Left cardiac atrium (tissue), 4 donors: ENCODE data around the gene GNG2. TPM values are rescaled to one million over a fixed set of nuclear protein-coding genes. Genes with fewer than 3 reads are reported as not detected.

Source experiments
- ATAC-seq, 2 donors: fragments of 200-7000 bp; cut with Tn5 transposase; one replicate each; pipeline ENCODE4 v1.9.1; 2020; ENCODE audit warnings: mild to moderate bottlenecking in 2 of 2, moderate library complexity in 2 of 2
- DNase-seq: peaks from one replicate; pipeline ENCODE4 v3.0.0-alpha.2; 2020
- intact Hi-C, 2 donors: fragments of 100-400 bp; cut with DNase I; formaldehyde crosslinking; loops; one replicate each; pipeline versions ENCODE4 v1.14.1 to v1.15.1; 2022 to 2023
- total RNA-seq, 2 donors: library from RNA; stranded (reverse); fragmentation: NEBNext Ultra II Directional; extraction: Animal tissue kit (Norgen Biotek cat#: 25700); gene quantifications; one replicate each; pipeline ENCODE4 v1.2.1, GENCODE V29; 2021
- donor health status: DM: no; HTN: yes; CAD: no.
- donor health status: DM: no; HTN: yes; CAD: no; lungs with severe emphysema.
- donor health status: DM: yes; HTN: yes; CAD: no.
- donor health status: Dilated cardiomyopathy.

Gene GNG2
- total RNA-seq, 2 donors from 2014 or later, result 15.0 to 25.6 TPM

DNA sequence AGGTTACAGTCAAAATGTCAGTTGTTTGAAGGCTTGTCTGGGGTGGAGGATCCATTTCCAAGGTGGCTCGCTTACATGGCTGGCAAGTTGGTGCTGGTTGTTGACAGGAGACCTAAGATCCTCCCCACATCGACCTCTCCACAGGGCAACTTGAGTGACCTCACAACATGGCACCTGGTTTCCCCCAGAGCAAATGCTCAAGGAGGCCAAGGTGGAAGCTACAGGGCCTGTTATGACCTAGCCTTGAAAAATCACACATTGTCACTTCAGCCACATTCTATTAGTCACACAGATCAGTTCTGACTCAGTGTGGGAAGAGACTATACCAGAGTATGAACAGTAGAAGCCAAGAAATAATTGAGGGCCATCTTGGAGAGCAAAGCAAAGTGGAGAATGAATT, 11.3 kb upstream of the GNG2 start:
- no peak for ATAC-seq
- intact Hi-C loops, result no loop called here

GRCh38 chr14:51850651-51851050, 9.8 kb upstream of the GNG2 start:
- intact Hi-C loops, result no loop called here
- DNase-seq (no peak), ATAC-seq (no peak)

More for the DNA sequence above, 11.3 kb upstream of the GNG2 start:
- DNase-seq, result no peak

GRCh38 chr14:51852541-51852940, 7.9 kb upstream of the GNG2 start:
- intact Hi-C loops, result no loop called here
- no peak for ATAC-seq
- no peak for DNase-seq

GRCh38 chr14:51855234-51855633, 5.2 kb upstream of the GNG2 start:
- ATAC-seq (peak; percentile 40 to 53), DNase-seq (no peak)
- intact Hi-C loops, result no loop called here

DNA sequence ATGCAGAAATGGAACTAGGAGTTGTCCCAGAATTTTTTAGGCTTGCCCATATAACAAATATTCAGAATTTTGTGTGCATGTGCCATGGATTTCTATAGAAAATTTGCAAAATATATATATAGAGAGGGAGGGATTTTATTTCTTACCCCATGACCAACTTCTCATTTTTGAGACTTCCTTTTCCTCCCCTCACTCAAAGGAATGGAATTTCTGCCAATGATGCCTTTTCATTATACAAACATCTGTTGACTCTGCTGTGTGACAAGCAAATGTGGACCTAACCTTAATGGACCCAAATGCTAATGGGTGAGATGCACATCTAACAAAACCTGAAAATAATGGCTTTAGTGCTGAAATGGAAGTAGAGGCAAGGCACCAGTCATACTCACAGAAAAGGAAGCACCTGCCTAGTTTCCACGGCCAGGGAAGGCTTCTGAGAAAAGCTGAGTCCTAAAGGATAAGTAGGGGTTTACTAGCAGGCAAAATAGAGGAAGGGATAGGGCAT, 3.6 kb upstream of the GNG2 start:
- intact Hi-C loops, result no loop called here

GRCh38 chr14:51859131-51859530, 1.3 kb upstream of the GNG2 start:
- DNase-seq (no peak), ATAC-seq (no peak)
- intact Hi-C loops, result no loop called here

More for the DNA sequence above, 3.6 kb upstream of the GNG2 start:
- ATAC-seq (no peak), DNase-seq (no peak)

DNA sequence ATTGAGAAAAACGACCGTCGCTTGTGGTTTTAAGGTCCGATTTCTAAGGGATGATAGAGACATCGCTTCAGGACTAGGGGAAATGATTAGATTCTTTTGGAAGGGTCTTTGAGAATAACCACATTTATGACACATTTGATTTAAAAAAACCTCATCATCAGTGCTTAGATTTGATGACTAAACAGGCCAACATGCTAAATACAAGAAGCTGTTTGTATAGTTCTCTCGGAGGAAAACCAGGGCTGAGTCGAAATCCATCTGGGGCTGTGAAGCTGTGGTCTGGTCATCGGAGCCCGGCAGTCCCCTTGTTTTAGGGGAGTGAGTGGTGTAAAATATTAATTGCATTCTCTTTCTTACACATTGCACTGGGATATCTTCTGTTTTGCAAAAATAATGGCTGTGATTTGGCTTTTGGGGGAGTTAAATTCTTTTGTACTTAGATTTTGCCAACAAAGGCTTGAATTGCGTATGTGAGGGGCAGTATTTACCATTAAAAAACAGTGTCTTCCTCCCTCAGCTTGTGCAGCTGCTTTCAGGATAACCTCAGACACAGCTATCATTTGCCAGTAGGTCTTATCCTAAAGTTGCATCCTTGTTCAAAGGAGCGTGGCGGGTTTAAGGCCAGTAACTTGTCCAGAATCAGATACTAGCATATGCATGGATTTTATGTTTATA, 550 bp downstream of the GNG2 start:
- intact Hi-C loops, result loop anchor here in 1 of 2 donors (10.0 kb wide), 1 partner anchor 114 kb away; no protein-coding TSS in a partner anchor
- ATAC-seq, result peak in 1 of 2 donors; percentile 61
- DNase-seq, result no peak

DNA sequence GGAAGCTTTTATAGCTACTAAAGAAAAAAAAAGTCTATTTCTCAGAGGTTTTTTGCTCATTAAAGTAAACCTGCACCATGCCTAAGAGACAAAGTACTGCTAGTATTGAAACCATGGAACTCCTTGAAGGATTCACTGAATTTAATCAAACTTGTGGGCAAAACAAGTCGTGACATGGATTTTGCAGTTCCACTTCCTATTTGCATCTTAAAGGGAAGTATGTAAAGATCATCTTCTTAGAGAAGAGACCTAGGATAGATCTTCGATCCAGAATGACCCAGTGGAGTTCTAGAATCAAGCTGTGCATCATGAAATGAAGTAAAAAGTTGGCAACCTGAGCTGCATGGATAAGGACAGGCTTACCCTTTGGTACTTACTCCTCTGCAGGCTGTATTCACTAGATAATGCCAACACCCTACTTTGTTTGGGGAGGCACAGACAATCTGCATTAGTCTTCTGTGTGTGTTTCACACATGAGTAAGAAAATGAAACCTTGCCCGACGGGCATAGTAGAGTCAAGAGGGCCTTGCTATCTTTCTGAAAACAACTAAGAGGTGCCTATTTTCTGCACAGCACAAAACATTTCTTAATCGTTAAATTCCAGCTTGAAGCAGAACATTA, 1.9 kb downstream of the GNG2 start:
- no peak for DNase-seq
- intact Hi-C loops, result loop anchor here in 1 of 2 donors (10.0 kb wide), 1 partner anchor 113 kb away; no protein-coding TSS in a partner anchor
- ATAC-seq, result no peak

GRCh38 chr14:51862860-51863259, 2.4 kb downstream of the GNG2 start:
- intact Hi-C loops, result loop anchor here in 1 of 2 donors (10.0 kb wide), 1 partner anchor 112 kb away; no protein-coding TSS in a partner anchor
- no peak for DNase-seq
- no peak for ATAC-seq

DNA sequence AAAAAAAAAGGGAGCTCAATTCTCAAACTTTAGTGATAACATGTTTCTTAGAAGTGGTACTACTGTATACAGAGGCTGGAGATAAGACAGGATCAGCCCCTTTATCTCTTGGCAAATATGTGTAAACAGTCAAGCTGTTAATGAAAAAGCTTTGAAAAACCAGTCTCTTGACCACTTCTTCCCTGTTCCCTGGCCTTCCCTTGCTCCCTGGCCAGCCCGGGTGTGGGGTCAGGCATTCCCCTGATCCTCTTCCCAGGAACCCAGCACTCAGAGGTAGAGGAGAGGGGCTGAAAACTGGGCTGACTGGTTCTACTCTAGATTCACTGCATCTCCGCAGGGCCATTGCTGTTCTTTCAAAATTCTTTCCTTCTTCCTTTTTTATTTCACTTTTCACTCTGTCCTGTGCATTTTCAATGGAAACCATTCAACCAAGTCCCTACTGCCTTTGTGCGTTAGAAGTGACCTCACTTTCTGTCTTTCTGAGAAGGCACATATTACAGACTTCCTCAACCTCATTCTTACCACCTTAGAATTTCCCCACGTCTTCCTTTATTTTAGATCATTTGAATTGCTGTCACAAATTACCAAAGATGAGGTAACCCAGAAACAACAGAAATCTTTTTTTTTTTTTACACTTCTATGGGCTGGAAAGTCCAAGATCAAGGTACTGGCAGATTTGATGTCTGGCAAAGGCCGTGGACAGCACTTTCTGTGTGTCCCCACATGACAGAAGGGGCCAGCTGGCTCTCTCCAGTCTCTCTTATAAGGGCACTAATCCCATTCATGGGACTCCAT, 5.7 kb downstream of the GNG2 start:
- intact Hi-C loops, result loop anchor here in 1 of 2 donors (10.0 kb wide), 1 partner anchor 109 kb away; no protein-coding TSS in a partner anchor
- no peak for DNase-seq
- no peak for ATAC-seq

DNA sequence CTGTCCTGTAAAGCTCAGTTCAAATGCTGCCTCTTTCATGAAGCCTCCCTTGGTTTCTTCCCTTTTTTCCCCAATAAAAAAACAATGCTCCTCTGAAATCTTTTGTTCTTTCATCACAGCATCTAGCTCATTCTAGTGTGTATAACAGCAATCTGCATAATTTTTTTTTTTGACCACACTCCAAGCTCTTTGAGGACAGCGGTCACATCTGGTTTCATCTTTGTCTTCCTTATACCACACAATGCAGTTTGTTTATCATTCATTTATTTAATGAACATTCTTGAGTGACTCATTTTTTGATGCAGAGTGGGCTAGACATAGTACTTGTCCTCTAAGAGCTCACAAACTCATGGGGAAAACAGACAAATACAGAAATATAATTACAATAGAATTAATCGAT, 7.3 kb downstream of the GNG2 start:
- ATAC-seq, result no peak
- no peak for DNase-seq
- intact Hi-C loops, result loop anchor here in 1 of 2 donors (10.0 kb wide), 1 partner anchor 107 kb away; no protein-coding TSS in a partner anchor

- no peak for DNase-seq
- intact Hi-C loops, result loop anchor here in 1 of 2 donors (10.0 kb wide), 1 partner anchor 106 kb away; no protein-coding TSS in a partner anchor
- no peak for ATAC-seq
Observed at GRCh38 chr14:51868405-51868804, 8.0 kb downstream of the GNG2 start.

DNA sequence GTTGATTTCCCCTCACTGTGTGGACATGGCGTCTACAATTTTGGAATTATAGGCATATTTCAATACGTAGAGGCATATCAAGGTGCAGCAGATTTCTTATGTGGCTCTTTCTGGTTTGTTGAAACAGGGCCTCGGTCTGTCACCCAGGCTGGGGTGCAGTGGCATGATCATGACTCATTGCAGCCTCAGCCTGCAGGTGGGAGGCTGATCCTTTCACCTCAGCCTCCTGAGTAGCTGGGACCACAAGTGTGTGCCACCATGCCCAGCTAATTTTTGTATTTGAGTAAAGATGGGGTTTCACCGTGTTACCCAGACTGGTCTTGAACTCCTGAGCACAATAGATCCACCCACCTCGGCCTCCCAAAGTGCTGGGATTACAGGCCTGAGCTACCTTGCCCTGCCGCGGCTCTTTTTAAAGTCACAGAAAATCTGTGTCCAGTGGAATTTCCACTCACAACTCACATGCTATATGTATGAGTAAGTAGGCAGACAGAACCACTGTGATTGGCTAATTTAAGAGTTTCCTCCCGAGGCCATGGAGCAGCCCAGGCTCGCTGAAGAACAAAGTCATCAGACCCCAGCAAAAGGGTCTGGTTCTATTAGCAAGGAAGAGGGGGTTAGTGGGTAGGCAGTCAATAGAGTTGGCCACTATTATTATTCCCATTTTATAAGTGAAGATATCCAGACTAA, 9.1 kb downstream of the GNG2 start:
- ATAC-seq (no peak), DNase-seq (no peak)
- intact Hi-C loops, result loop anchor here in 1 of 2 donors (10.0 kb wide), 1 partner anchor 105 kb away; no protein-coding TSS in a partner anchor

GRCh38 chr14:51870606-51871005, 10.2 kb downstream of the GNG2 start:
- DNase-seq, result no peak
- intact Hi-C loops, result no loop called here
- ATAC-seq, result no peak

DNA sequence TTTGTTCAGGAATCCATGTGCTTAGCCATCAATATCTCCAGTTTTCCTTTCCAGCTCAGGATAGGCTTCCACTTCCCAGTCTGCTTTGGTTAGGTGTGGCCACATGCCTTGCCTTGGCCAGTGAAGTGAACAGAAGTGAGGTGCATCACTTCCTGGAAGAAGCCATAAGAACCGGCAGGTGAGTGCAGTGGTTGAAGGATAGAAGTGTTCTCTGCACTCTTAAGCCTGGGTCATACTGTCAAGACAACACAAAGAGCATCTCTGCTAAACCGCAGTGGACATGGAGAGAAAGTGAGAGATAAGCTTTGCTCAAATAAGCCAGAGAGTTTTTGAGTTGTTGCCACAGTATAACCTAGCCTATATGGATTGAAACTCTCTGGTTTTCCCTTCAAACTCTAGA, 11.4 kb downstream of the GNG2 start:
- intact Hi-C loops, result no loop called here
- no peak for ATAC-seq

DNA sequence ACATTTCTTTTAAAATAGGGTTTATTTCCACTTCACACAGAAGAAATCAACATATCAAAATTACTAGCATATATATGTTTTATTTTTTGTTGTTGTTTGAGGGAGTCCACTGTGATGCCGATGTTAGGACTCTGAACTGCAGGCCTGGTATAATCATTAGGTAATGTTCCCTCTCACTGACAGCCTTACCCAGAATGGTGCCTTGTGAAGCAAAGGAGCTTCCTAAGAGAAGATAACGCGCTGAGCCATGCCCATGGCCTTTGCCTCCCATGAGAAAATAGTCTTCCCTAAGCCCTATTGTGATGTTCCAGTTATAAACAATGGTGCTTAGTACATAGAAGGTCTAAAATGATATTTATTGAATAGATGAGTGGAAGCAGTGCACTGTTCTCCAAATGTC, 12.0 kb downstream of the GNG2 start:
- intact Hi-C loops, result no loop called here
- DNase-seq (no peak), ATAC-seq (no peak)

More for the DNA sequence above, 11.4 kb downstream of the GNG2 start:
- DNase-seq, result no peak

- intact Hi-C loops, result no loop called here
- DNase-seq, result no peak
- peak; percentile 55 to 93 for ATAC-seq
Observed at GRCh38 chr14:51873221-51873893, 12.9 kb downstream of the GNG2 start.

- intact Hi-C loops, result no loop called here
- ATAC-seq (no peak), DNase-seq (no peak)
Observed at GRCh38 chr14:51877810-51878209, 17.4 kb downstream of the GNG2 start.
